WTC11 (cell line): ENCODE measurements around the gene NUPR1. TPM values are rescaled to one million over a fixed set of nuclear protein-coding genes. Genes with fewer than 3 reads are reported as not detected.

Source experiments
- ATF3 ChIP-seq: sonication (generic); formaldehyde crosslinking; conservative IDR thresholded peaks from 2 replicates; pipeline ENCODE4 v1.8.1; 2022; ENCODE audit warnings: mild to moderate bottlenecking, missing genetic modification reagents
- CREB1 ChIP-seq: sonication (generic); formaldehyde crosslinking; IDR thresholded peaks from 2 replicates; pipeline ENCODE4 v1.8.0; 2023; ENCODE audit warnings: mild to moderate bottlenecking, missing genetic modification reagents
- CREM ChIP-seq: sonication (generic); formaldehyde crosslinking; IDR thresholded peaks from 2 replicates; pipeline ENCODE4 v1.8.1; 2022; ENCODE audit warnings: mild to moderate bottlenecking, missing genetic modification reagents, moderate library complexity
- CTCF ChIP-seq: fragments of 200-600 bp; IDR thresholded peaks from 2 replicates; pipeline ENCODE4 v1.8.0; 2022; ENCODE audit warnings: antibody characterized with exemption
- EMX1 ChIP-seq: fragments of 250-450 bp; sonication (Bioruptor Pico); IDR thresholded peaks from 2 replicates; pipeline ENCODE4 v1.8.0; 2021; ENCODE audit warnings: mild to moderate bottlenecking
- ERG ChIP-seq: fragments of 250-450 bp; sonication (Bioruptor Pico); IDR thresholded peaks from 2 replicates; pipeline ENCODE4 v1.8.0; 2021; ENCODE audit warnings: mild to moderate bottlenecking
- FOXP1 ChIP-seq: sonication (generic); formaldehyde crosslinking; IDR thresholded peaks from 2 replicates; pipeline ENCODE4 v1.8.0; 2022; ENCODE audit warnings: missing genetic modification reagents, mild to moderate bottlenecking, moderate library complexity, borderline replicate concordance
- GABPB1 ChIP-seq: sonication (generic); formaldehyde crosslinking; IDR thresholded peaks from 2 replicates; pipeline ENCODE4 v1.8.1; 2023; ENCODE audit warnings: mild to moderate bottlenecking, missing genetic modification reagents
- IRF2 ChIP-seq: sonication (generic); formaldehyde crosslinking; IDR thresholded peaks from 2 replicates; pipeline ENCODE4 v1.8.0; 2022; ENCODE audit warnings: low read depth, missing genetic modification reagents, borderline replicate concordance
- JAZF1 ChIP-seq: fragments of 250-450 bp; sonication (Bioruptor Pico); IDR thresholded peaks from 2 replicates; pipeline ENCODE4 v1.9.0; 2021; ENCODE audit warnings: moderate library complexity, mild to moderate bottlenecking, inconsistent platforms
- KAT7 ChIP-seq: sonication (generic); formaldehyde crosslinking; IDR thresholded peaks from 2 replicates; pipeline ENCODE4 v1.8.1; 2023; ENCODE audit warnings: missing genetic modification reagents, mild to moderate bottlenecking, borderline replicate concordance
- MAX ChIP-seq: sonication (generic); formaldehyde crosslinking; IDR thresholded peaks from 2 replicates; pipeline ENCODE4 v1.8.0; 2022; ENCODE audit warnings: mild to moderate bottlenecking, missing genetic modification reagents
- MLX ChIP-seq: sonication (generic); formaldehyde crosslinking; IDR thresholded peaks from 2 replicates; pipeline ENCODE4 v1.8.1; 2023; ENCODE audit warnings: mild to moderate bottlenecking, missing genetic modification reagents, moderate library complexity
- NFE2L1 ChIP-seq: sonication (generic); formaldehyde crosslinking; IDR thresholded peaks from 2 replicates; pipeline ENCODE4 v1.8.1; 2023; ENCODE audit warnings: missing genetic modification reagents
- NR2C2 ChIP-seq: sonication (generic); formaldehyde crosslinking; IDR thresholded peaks from 2 replicates; pipeline ENCODE4 v1.8.0; 2022; ENCODE audit warnings: mild to moderate bottlenecking, missing genetic modification reagents
- NR3C1 ChIP-seq: sonication (generic); formaldehyde crosslinking; conservative IDR thresholded peaks from 2 replicates; pipeline ENCODE4 v1.8.1; 2023; ENCODE audit warnings: low read depth, mild to moderate bottlenecking, missing genetic modification reagents
- RELA ChIP-seq: sonication (generic); formaldehyde crosslinking; IDR thresholded peaks from 2 replicates; pipeline ENCODE4 v1.8.1; 2022; ENCODE audit warnings: missing genetic modification reagents, mild to moderate bottlenecking, borderline replicate concordance
- RORB ChIP-seq: fragments of 250-450 bp; sonication (Bioruptor Pico); IDR thresholded peaks from 2 replicates; pipeline ENCODE4 v1.9.0; 2021; ENCODE audit warnings: mild to moderate bottlenecking
- SMAD3 ChIP-seq: sonication (generic); formaldehyde crosslinking; IDR thresholded peaks from 2 replicates; pipeline ENCODE4 v1.8.0; 2022; ENCODE audit warnings: missing genetic modification reagents, mild to moderate bottlenecking, borderline replicate concordance
- SOX15 ChIP-seq: fragments of 250-450 bp; sonication (Bioruptor Pico); IDR thresholded peaks from 2 replicates; pipeline ENCODE4 v1.9.0; 2021; ENCODE audit warnings: mild to moderate bottlenecking
- STAT6 ChIP-seq: sonication (generic); formaldehyde crosslinking; conservative IDR thresholded peaks from 2 replicates; pipeline ENCODE4 v1.8.1; 2023; ENCODE audit warnings: mild to moderate bottlenecking, low read depth, missing genetic modification reagents, moderate library complexity
- TEAD4 ChIP-seq: sonication (generic); formaldehyde crosslinking; IDR thresholded peaks from 2 replicates; pipeline ENCODE4 v1.8.0; 2022; ENCODE audit warnings: mild to moderate bottlenecking, missing genetic modification reagents
- TP53 ChIP-seq: sonication (generic); formaldehyde crosslinking; IDR thresholded peaks from 2 replicates; pipeline ENCODE4 v1.8.1; 2023; ENCODE audit warnings: mild to moderate bottlenecking, missing genetic modification reagents
- USF1 ChIP-seq: sonication (generic); formaldehyde crosslinking; IDR thresholded peaks from 2 replicates; pipeline ENCODE4 v1.8.0; 2022; ENCODE audit warnings: mild to moderate bottlenecking, missing genetic modification reagents
- USF2 ChIP-seq: sonication (generic); formaldehyde crosslinking; IDR thresholded peaks from 2 replicates; pipeline ENCODE4 v1.8.1; 2023; ENCODE audit warnings: mild to moderate bottlenecking, missing genetic modification reagents, moderate library complexity
- ZBTB21 ChIP-seq: sonication (generic); formaldehyde crosslinking; IDR thresholded peaks from 2 replicates; pipeline ENCODE4 v1.8.1; 2023; ENCODE audit warnings: mild to moderate bottlenecking, missing genetic modification reagents, borderline replicate concordance
- ZMAT4 ChIP-seq: fragments of 250-450 bp; sonication (Bioruptor Pico); IDR thresholded peaks from 2 replicates; pipeline ENCODE4 v1.9.0; 2021; ENCODE audit warnings: mild to moderate bottlenecking
- ZNF219 ChIP-seq: sonication (generic); formaldehyde crosslinking; IDR thresholded peaks from 2 replicates; pipeline ENCODE4 v1.8.0; 2023; ENCODE audit warnings: missing genetic modification reagents, mild to moderate bottlenecking, borderline replicate concordance
- ZNF317 ChIP-seq: sonication (generic); formaldehyde crosslinking; IDR thresholded peaks from 2 replicates; pipeline ENCODE4 v1.8.1; 2023; ENCODE audit warnings: low read depth, mild to moderate bottlenecking, moderate library complexity, missing genetic modification reagents, borderline replicate concordance
- total RNA-seq: library from RNA; stranded (reverse); gene quantifications from 3 replicates; pipeline ENCODE4 v1.2.3, GENCODE V29; 2021

Gene NUPR1
- total RNA-seq, 1 experiment from 2014 or later = 0.33 TPM

- no peak for TF ChIP-seq STAT6 (CRISPR knock-in tag)
- TF ChIP-seq CTCF = no peak
- TF ChIP-seq NFE2L1 (CRISPR knock-in tag) = 0 out of 2 replicates have a peak, but pooled peaks have one; percentile 45
- peak; percentile 89 for TF ChIP-seq MAX (CRISPR knock-in tag)
- 0 out of 2 replicates have a peak, but pooled peaks have one; percentile 29 for TF ChIP-seq TP53 (CRISPR knock-in tag)
- TF ChIP-seq ZMAT4 (CRISPR knock-in tag) = no peak
- TF ChIP-seq MLX (CRISPR knock-in tag) = no peak
- no peak for TF ChIP-seq IRF2 (CRISPR knock-in tag)
- no peak for TF ChIP-seq JAZF1 (CRISPR knock-in tag)
- no peak for TF ChIP-seq NR2C2 (CRISPR knock-in tag)
- TF ChIP-seq ZBTB21 (CRISPR knock-in tag) = peak; percentile 83; the same call in 1 of the 2 replicates
- no peak for TF ChIP-seq ATF3 (CRISPR knock-in tag)
- no peak for TF ChIP-seq SMAD3
- peak; percentile 64; the same call in 1 of the 2 replicates for TF ChIP-seq CREM
- TF ChIP-seq RORB (CRISPR knock-in tag) = no peak
- no peak for TF ChIP-seq USF2 (CRISPR knock-in tag)
- TF ChIP-seq USF1 = peak; percentile 53
- no peak for TF ChIP-seq CREB1 (CRISPR knock-in tag)
- no peak for TF ChIP-seq ERG (CRISPR knock-in tag)
- no peak for TF ChIP-seq SOX15
- TF ChIP-seq FOXP1 (CRISPR knock-in tag) = peak; percentile 84
- TF ChIP-seq GABPB1 (CRISPR knock-in tag) = peak; percentile 81
- no peak for TF ChIP-seq NR3C1 (CRISPR knock-in tag)
- TF ChIP-seq TEAD4 (CRISPR knock-in tag) = no peak
- TF ChIP-seq KAT7 = no peak
- TF ChIP-seq RELA (CRISPR knock-in tag) = no peak; the same call in 1 of the 2 replicates
- no peak for TF ChIP-seq EMX1 (CRISPR knock-in tag)
- TF ChIP-seq ZNF219 = no peak
- no peak for TF ChIP-seq ZNF317 (CRISPR knock-in tag)
Observed at GRCh38 chr16:28553776-28554633, 15.2 kb upstream of the NUPR1 start, which contains the start of gene SGF29 (continued).
